NCI-H345 (cell line): ENCODE data around the gene ADGRB3.
"Not testable (repeated sequence)": the region's sequence is repeated elsewhere in the genome, so short reads cannot be mapped to it uniquely, and the experiment has no call there.

Source experiments
- DNase-seq: peaks from one replicate; lab custom pipeline; 2025; lab: John Stamatoyannopoulos, UW

Gene ADGRB3

DNA sequence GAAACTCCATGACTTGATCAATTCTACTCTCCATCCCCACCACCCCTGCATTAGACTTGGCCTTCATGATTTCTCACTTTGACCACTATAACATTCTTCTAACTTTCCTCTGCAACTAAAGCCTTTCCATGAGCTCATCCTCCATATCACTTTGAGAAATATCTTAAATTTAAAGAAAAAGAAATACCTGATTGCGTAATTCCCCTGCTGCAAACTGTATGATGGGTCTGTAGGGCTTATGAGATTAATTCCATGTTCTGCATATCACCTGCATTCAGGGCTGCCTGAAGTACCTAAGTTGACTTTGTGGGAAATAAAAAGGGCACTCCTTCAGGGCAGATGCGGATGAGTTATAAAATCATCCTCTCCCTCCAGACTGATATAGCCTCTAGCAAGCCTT, 611.9 kb downstream of the ADGRB3 start:
- no peak for DNase-seq

DNA sequence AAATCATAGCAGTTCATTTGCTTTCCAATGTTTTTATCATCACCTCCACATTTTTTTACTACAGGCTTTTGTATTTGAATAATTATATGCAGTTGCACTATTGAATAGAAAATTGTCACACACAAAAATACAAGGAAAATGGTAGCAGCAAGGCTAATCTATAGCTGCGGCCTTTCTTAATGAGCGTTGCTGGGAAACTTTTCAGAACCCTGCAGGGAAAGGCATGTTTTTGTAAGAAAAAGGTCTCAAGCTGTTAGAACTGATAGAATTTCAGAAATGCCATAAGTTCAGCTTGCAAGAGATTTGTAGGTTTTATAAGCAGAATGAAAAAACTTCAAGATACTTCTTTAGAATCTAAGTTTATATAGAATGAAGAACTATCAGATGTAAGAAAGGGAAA, 625.9 kb downstream of the ADGRB3 start:
- DNase-seq, result no peak

DNA sequence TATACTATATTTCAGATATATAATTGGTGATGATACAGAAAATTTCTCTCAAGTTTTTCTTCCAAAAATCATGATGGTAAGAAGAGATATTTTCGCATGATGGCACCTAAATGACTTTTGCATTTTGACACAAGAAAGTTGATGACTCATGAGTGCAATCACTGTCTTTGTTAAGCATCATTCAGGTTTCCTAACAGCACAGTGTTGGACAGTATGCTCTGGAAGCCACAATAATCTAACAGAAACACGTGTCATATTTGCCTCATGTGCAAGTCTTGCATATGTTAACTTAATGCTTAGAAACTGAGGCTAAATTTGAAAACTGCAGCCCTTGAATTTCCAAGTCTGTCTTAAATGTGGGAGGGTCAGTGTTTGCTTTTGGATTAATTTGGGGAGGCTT, 628.2 kb downstream of the ADGRB3 start:
- no peak for DNase-seq

DNA sequence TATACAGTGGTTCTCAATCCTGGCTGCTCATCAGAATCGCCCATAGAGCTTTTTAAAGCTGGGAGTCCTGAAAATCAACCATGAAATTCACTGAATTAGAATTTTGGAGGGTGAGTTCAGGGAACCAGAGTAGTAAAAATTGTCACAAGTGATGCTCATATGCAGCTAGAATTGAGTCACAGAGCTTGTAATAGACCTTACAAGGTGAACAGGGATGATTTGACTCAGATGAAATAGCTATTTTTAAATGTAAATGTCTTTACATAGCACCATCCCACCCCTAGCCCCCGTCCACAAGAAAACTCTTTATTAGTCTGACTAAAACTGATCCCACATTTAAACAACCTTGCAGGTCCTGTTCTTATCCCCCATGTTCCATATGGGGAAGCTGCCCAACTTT, 630.0 kb downstream of the ADGRB3 start:
- DNase-seq, result no peak

DNA sequence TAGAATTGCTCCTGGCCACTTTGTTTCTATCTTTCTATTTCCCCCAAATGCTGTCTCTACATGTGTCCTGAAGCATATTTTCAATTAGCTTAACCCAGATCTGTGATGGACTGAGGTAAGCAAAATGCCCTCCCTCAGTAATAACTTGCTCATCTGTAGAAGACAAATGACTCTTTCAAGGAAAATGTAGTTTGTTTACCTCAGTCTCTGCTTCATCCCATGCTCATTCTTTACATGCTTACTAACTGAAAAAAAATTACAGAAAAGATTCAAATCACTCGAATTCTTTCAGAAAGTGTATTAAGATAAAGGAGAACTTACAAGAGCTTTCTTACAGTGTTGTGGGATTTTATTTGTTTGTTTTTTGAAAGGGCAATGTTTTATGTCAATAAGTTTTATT, 630.6 kb downstream of the ADGRB3 start:
- DNase-seq, result no peak

DNA sequence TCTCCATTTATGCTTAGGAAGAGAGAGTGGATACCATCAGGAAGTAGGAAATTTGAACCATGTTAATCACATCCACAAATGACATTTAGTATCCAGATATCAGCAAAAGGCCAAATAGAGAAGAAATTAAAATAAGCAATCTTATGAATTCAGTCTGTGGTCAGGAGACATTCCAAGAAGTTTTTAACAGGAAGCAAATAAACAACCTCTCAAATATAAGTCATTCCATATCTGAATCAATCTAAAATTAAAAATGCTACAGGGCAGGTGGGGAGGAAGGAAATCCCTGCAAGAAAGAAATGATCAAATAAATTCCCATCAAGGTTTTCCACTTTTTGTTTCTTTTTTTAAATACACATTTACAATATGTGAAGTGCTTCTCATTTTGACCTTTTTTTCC, 641.1 kb downstream of the ADGRB3 start:
- DNase-seq, result no peak

DNA sequence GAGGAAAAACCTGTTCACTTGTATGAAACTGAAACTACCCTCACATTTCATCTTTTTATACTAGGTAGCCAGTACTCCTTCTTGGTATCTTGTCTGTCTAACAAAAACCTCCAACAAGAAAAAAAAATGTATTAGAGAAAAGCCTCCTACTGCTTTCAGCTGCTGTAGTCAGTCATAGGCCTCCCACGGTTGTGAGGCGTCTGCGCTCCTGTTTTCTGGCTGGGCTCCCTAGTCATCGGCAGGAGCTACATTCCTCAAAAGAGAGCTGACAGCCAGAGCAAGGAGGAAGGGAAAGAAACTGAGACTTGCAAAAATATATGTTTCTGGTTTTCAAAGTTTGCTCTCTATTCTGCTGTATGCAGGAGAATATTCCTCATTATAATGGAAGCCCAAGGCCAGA, 644.7 kb downstream of the ADGRB3 start:
- no peak for DNase-seq

DNA sequence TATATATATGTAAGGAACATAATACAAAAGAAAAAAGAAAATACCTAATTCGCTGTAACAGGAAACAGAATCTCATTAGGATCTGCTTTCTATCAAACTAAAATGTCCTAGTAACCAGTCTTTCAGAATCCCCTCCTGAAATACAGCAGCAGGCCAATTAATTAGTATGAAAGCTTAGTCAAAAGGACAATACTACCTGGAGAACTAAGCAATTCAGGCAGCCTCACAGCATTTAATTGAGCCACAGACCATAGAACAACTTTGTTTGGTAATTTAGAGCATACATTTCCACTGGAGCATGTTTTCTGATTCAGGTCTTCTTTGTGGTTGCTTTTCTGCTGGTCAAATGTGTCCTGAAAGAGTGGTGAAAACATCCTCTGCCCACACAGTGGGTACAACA, 645.8 kb downstream of the ADGRB3 start:
- no peak for DNase-seq

DNA sequence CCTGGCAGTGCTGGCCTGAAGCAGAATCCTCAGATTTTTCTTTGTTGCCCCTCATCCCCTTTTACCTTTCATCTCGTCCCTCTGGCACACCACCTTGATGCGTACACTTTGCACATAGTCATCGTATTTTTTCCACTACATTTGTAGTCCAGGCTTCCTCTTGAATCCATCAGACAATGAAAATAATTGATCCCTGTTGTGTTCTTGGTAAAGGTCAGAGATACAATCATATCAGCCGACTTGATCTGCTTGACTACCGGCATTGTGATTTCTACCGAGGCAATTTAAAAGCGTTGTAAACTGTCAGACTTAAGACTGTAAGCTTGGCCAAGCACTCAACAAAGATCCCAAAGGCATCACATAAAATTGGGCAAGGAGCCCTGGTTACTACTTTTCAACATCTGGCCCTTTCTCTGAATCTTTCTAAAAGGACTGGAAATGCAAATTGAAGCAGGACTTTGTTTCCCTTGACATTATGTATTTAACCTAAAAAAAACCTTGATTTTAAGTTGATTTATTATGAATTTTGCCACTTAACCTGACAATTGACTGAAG, 649.2 kb downstream of the ADGRB3 start:
- DNase-seq, result no peak

DNA sequence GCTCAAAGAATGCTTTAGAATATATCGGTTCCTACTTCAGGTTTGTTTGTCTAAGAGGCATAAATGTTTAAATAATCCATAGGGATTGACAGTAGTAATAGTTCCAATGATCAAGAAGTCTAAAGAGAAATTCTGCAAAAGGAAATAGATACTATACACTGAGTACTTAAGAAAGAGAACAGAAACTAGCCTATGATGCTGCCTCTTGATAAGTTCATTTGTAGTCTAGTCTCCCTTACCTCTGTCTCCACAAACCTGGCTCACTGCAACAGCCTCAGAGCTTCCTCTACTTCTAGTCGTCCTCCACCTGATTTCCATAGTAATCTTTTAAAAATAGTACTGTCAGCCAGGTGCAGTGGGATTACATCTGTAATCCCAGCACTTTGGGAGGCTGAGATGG, 650.0 kb downstream of the ADGRB3 start:
- no peak for DNase-seq

DNA sequence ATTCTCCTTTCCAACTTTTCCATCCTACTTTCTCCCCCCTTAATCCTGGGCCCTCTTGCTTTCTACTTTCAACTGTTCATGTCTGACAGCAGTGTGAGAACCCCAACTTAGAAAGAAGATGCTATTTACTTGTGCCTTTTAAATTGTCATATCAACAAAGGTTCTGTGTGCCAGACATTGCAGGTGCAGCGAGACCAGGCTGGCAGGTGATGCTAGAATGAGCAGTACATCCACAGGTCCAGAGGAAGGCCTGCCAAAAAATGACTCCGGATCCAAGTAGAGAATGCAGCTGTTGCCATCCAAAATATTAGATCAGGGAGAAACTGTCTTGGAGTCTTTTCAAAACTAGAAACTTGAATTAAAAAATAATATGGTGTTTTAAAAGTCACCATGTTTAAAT, 651.2 kb downstream of the ADGRB3 start:
- peak; percentile 37 for DNase-seq

DNA sequence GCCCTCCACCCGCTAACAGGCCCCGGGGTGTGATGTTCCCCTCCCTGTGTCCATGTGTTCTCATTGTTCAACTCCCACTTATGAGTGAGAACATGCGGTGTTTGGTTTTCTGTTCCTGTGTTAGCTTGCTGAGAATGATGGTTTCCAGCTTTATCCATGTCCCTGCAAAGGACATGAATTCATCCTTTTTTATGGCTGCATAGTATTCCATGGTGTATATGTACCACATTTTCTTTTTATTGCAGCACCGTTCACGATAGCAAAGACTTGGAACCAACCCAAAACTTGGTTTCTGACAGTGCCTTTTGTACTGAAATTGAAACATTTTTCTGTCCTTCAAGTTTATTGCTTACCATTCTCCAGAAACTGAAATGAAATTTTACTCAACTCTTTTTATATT, 653.1 kb downstream of the ADGRB3 start:
- DNase-seq, result not testable (repeated sequence)

DNA sequence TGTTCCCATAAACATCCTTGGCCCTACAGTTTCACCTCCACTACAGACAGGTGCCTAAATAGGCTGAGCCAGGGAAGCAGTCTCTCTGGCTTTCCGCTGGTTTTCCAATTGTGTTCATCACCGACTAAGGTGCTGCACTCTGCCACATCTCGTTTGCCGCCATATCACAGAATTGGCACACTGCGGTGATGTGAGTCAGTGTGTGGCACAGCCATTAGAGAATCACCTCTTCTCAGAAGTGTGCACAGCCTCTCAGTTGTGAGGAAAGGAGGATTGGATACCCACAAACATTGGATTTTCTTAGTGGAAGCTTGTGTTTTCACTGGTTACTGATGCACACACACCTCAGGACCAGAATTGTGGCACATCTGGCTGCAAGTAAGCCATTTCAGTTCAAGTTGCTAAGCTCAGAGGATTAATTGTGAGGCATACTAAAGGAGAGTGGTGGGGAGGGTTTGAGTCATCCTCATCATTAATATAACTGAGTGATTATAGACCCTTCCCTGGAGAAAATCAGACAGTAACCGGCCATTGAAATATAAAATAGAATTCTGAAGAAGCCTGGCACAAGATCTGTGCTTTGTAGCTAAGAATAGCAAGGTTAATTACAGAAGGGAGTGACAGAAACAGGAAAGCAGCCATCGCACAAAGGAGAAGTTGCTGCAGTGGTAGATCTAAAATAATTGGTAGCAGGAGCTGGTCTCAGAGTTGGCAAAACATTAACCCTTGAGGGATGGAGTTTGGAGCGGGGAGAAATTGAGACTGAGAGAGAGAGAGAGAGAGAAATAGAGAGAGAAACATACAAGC, 654.8 kb downstream of the ADGRB3 start:
- DNase-seq, result no peak

DNA sequence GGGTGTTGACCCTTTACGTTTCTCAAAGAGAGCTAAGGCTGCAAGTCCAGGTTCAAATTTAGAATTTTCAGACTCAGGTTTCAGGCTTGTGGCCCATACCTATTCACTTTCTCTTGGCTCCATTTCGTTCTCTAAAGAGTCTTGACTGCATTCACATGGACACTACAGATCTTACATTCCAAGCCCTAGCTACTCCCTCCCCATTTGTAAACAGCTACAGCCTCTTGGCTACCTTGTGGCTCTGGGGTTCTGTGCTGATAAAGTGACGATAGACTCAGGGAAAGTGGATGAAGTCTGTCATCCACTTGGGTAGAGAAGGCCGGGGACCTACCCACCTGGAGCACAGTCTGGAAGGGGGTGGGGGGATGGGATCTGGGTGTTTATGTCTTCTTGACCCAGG, 658.4 kb downstream of the ADGRB3 start:
- DNase-seq, result no peak

DNA sequence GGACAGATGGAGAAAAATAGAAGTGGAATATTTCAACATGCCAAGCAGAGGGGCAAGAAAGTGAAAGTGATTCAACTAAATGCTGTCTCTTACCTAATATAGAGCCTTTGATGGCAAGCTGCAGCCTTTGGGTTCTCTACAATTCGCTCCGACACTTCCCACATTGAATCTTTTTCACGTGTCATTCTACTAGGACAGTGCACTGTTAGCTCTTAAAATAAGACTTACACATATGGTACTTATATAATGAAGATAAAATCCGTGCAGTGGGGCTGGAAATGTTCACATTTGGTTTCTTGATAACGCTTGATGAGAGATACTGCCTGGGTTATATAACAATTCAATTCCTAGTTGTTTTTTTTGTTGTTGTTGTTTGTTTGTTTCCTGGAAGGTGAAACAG, 659.3 kb downstream of the ADGRB3 start:
- DNase-seq, result no peak

DNA sequence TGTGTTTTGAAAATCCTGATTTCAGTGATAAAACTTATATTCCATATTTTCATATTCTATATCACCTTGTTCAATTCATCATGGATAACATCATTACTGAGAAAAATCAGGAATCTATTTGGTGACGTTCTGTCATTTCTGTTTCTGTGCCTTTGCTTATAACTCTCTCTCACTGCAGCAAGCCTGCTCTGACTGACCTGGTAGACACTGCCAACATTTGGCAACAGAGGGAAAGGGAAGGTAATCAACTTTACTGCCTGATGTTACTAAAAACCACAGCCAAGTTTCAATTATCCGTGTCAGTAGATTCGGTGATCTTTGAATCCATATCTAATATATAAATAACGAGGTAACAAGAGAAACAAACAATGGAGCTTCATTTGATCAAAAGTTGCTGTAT, 659.8 kb downstream of the ADGRB3 start:
- no peak for DNase-seq

DNA sequence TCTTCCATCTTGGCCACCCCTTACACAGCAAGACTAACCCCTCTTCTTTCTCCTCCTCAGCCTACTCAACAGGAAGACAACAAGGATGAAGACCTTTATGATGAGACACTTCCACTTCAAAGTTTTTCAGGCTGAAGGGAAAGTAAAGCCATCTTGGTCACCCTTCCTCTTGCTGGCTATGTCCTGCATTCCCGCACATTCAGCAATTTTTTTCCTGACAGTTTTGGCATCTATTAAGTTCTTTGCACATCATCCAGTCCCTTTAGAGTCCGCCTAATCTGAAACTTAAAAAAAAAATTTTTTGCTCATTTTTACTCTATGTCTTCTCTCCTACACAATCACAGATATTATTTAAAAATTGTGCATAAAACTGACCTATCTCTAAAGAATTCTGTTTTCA, 668.3 kb downstream of the ADGRB3 start:
- DNase-seq, result no peak

DNA sequence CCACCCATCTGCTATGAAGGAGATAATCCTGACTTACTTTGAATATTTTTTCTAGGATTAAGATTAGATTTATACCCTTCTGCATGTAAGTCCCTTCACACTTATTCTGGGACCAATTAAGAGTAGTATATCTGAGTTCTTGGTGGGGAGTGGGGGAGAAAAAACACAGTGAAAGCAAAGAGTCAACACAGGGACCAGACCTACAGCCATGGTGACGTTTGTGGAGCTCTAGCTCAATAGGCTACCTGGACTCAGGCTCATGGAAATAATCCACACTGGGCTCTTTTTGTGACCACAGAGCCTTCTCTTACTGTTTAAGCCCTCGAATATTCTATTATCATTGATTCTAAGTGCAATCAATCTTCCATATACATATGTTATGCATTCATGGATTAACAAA, 670.4 kb downstream of the ADGRB3 start:
- DNase-seq, result no peak

DNA sequence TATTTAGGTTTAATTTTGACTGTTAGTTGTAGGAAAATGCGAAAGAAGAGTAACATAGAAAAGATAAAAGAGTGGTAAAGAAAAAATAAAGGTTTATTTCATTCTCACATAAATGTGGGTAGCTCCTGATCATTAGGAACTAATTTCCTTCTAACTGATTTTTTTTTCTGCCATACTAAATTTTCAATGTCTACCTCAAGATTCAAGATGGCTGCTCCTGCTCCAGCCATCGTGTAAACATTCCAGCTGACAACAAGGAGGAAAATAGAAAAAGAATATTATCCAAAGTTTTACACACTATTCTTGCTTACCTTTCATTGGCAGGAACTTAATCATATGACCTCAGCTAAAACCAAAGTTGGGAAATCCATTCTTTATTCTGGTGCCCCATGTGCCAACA, 673.5 kb downstream of the ADGRB3 start:
- no peak for DNase-seq

DNA sequence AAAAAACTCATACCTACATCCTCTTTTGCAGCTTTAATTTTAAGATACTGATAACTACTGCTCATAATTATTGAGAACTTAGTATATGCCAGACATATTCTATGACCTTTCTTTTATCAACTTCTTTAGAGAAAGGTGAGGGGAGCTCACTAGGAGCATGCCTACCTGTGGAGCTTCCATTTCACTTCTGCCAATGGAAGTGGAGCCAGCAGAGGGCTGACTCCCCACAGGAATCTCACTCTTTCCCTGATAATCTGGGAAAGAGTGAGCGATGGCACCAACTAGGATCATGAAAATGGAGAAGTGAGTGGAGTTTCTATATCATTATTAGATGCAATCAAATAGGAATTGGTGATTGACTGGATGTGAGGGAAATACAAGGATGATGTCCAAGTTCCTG, 676.8 kb downstream of the ADGRB3 start:
- DNase-seq, result no peak

DNA sequence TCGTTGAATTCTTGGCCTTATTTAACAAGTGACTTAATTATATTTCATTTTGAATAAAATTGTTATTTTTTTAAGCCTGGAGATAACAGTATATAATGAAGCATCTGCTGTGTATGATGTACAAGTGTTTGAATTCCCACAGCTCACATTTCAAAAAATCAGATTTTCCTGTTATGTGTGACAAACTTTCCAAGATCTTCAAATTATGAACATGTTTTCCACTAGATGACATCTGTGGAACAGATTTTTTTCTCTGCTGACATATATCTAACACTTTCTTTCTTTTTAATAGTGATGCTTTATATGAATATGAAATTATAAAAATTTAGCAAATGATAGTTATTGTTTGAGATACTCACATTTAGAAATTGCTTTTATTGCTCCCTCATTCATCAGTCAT, 678.9 kb downstream of the ADGRB3 start:
- no peak for DNase-seq

DNA sequence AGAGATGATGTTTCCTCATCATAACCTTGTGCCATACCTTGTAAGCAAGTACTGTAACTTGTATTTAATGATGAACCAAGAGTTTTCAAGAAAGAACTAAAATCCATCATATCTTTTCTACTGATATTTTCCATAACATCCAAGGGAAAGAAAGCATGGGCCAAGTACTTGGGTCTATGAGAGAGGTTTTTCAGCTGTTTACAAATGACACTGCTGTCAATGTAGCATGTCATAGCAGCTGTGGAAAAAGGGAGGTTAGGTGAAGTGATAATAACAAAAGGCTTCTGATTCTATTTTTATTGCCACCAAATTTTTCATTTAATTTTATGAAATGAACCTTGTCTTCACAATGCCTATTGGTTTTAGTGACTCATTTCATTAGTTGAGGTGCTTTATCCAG, 679.4 kb downstream of the ADGRB3 start:
- DNase-seq, result peak; percentile 24

DNA sequence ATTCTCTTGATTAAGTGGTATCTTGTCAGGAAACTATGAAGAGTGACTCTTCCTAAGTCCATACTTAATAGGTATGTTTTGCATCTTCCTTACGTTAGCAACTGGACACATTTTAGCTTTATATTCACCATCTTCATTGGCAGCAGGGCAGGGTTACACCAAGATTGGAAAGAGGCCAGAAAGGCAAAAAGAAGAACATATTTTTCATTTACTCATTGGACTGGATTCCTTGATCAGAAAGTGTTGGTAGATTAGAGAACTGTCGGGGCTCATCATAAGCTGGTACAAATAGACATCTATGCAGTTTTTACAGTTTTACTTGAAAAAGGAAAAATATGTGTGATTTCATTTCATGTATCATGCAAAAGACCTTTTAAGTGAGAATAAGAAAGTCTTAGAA, 696.8 kb downstream of the ADGRB3 start:
- DNase-seq, result no peak

DNA sequence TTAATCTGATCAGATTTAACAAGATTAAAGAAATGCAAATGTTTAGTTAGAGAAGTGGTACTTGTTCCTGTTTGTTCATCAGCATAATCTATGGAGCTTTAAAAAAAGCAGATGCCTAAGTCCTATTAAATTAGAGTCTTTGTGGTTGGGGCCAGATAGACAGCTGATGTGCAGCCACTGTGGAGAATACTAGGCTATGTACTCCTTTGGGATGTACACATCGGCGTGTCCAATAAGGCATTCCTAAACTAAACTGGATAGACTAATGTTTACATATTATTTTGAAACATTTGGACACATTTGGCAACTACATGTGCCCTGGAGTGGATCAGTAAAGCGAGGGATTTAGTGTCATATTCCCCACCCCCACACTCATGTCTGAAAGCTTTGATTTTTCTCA, 702.2 kb downstream of the ADGRB3 start:
- no peak for DNase-seq
